ENCODE data around the gene FAM124B.

The FAM124B gene

GRCh38 chr2:224392545-224392944, 9.4 kb downstream of the FAM124B start:
- no peak for TF ChIP-seq CTCF (IDR thresholded peaks at IDR 0.05)

- no peak for TF ChIP-seq CTCF (IDR thresholded peaks at IDR 0.05)
Measured at GRCh38 chr2:224389317-224389716, 12.6 kb downstream of the FAM124B start.

DNA sequence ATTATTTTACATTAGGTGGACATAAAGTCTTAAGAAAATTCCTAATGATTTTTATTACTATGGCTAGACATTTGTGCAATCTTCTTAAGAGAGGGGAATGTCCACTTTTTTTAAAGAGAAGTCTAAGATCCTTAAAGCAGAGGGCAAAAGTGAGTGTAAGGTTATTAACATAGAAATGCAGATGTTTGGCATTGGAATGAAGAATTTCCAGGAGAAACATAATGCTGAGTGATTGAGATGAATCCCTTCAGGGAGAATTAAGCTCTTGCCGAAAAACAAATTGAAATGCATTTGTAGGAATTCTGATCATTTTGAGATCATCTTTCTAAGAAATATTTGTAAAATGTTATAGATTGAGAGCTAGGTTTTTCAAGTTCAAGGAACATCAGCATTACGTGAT, 15.0 kb downstream of the FAM124B start:
- TF ChIP-seq CTCF (IDR thresholded peaks at IDR 0.05) = no peak

GRCh38 chr2:224382973-224383555, 18.8 kb downstream of the FAM124B start:
- TF ChIP-seq CTCF (IDR thresholded peaks at IDR 0.05) = no peak

GRCh38 chr2:224381521-224382279, 20.2 kb downstream of the FAM124B start:
- TF ChIP-seq CTCF (IDR thresholded peaks at IDR 0.05) = no peak

DNA sequence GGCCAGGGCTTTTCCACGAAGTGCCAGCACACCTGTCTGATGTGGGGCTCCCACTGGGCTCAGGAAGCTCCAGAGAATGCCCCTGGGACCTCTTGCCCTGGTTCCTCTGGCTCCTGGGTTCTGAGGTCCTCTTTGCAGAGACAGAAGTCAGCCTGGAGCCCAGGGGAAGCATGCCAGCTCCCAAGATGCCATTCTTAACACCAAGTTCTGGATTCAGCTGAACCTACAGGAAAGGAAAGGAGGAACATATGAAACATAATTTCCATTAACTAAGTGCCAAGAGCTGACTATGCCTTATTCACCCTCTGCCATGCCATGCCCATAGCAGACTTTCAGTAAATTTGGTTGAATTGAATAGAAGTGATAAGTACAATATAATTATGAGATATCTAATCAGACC, 21.9 kb downstream of the FAM124B start:
- no peak for TF ChIP-seq CTCF (IDR thresholded peaks at IDR 0.05)

DNA sequence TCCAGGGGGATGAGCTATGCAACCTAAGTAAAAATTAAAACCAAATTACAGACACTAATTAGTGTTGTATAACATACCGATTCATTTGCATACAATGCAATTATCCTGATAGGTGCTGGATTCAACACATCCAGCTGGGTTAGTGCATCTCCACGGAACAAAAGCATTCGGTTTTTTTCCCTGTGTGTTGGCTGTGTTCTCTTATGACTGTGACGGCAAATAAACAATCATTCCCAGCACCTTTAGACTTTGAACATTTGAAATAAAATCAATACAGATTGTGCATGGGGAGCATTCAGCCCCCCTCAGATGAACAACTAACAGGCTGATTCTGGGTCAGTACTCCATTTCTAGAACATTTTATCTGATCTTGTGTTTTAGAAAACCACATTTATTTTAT, 22.7 kb downstream of the FAM124B start:
- TF ChIP-seq CTCF (IDR thresholded peaks at IDR 0.05) = no peak

Data from LNCAP (cell line).